H1 (cell line): ENCODE measurements around the gene ALOX5AP. TPM values are rescaled to one million over a fixed set of nuclear protein-coding genes. Genes with fewer than 3 reads are reported as not detected.

Experiments used
- CTCF ChIA-PET: fragments of 300-600 bp; sonication (Branson Sonifier 250); formaldehyde crosslinking; loops from one replicate; lab custom pipeline; 2021; ENCODE audit not compliant: partially characterized antibody; lab: Charles Lee
- POLR2A ChIA-PET: fragments of 300-600 bp; sonication (Branson Sonifier 250); formaldehyde crosslinking; loops from one replicate; lab custom pipeline; 2021; ENCODE audit warnings: inconsistent platforms; ENCODE audit not compliant: partially characterized antibody; lab: Charles Lee
- DNase-seq, 2 experiments: peaks; one replicate each; pipeline versions ENCODE4 v3.0.0 to v3.0.0-alpha.2; 2010 to 2022; ENCODE audit warnings: low spot score in 2 of 2, low read depth in 1 of 2, mixed read lengths in 1 of 2
- FAIRE-seq: peaks from 2 replicates; lab custom pipeline; 2011; peaks lifted over from hg19 to GRCh38; lab: Jason Lieb, UNC
- H2AFZ ChIP-seq: 2 replicates; pipeline ENCODE4 v1.8.1; 2012; ENCODE audit warnings: low read length, inconsistent platforms
- H2AK5ac ChIP-seq: 2 replicates; pipeline ENCODE4 v1.6.1; 2013; ENCODE audit warnings: low read depth, low read length
- H2BK120ac ChIP-seq: replicated peaks from 2 replicates; pipeline ENCODE3; 2013; ENCODE audit warnings: low read depth, low read length, inconsistent platforms
- H2BK12ac ChIP-seq: 2 replicates; pipeline ENCODE4 v1.6.1; 2013; ENCODE audit warnings: low read depth, low read length
- H2BK15ac ChIP-seq: 2 replicates; pipeline ENCODE4 v1.6.1; 2013; ENCODE audit warnings: low read length
- H2BK20ac ChIP-seq: 2 replicates; pipeline ENCODE4 v1.6.1; 2013; ENCODE audit warnings: low read length
- H2BK5ac ChIP-seq: 2 replicates; pipeline ENCODE4 v1.6.1; 2013; ENCODE audit warnings: low read depth, low read length
- H3K14ac ChIP-seq: 2 replicates; pipeline ENCODE4 v1.6.1; 2013; ENCODE audit warnings: inconsistent platforms; ENCODE audit not compliant: insufficient read length
- H3K18ac ChIP-seq: 2 replicates; pipeline ENCODE4 v1.6.1; 2013; ENCODE audit warnings: low read length; ENCODE audit errors: extremely low read depth
- H3K23ac ChIP-seq: 2 replicates; pipeline ENCODE4 v1.6.1; 2013; ENCODE audit warnings: inconsistent platforms; ENCODE audit not compliant: insufficient read length
- H3K23me2 ChIP-seq: 2 replicates; pipeline ENCODE4 v1.6.1; 2013; ENCODE audit warnings: low read depth, low read length
- H3K27ac ChIP-seq: 2 replicates; pipeline ENCODE4 v1.6.1; 2011; ENCODE audit warnings: low read depth, low read length, inconsistent platforms
- H3K27me3 ChIP-seq, 4 experiments: replicated peaks in 1 of 4; 1 replicate in 1 of 4; 2 replicates in 3 of 4; pipeline versions ENCODE4 v1.6.1 to v1.8.1; 2011 to 2013; ENCODE audit warnings: low read length in 3 of 4, mild to moderate bottlenecking in 3 of 4, inconsistent platforms in 2 of 4, mixed read lengths in 2 of 4, moderate library complexity in 1 of 4; ENCODE audit not compliant: control insufficient read depth in 3 of 4, insufficient read depth in 3 of 4; ENCODE audit errors: extremely low read depth in 1 of 4
- H3K36me3 ChIP-seq, 4 experiments: 2 replicates each; pipeline versions ENCODE4 v1.6.1 to v1.8.1; 2011 to 2013; ENCODE audit warnings: mild to moderate bottlenecking in 4 of 4, low read length in 3 of 4, moderate library complexity in 2 of 4, control low read depth in 1 of 4, inconsistent platforms in 1 of 4; ENCODE audit not compliant: insufficient read depth in 4 of 4, control insufficient read depth in 2 of 4
- H3K4ac ChIP-seq: replicated peaks from 2 replicates; pipeline ENCODE3; 2013; ENCODE audit warnings: low read length, low read depth, mixed read lengths, inconsistent platforms; ENCODE audit not compliant: insufficient read length
- H3K4me1 ChIP-seq, 4 experiments: replicated peaks in 1 of 4; 1 replicate in 1 of 4; 2 replicates in 3 of 4; pipeline versions ENCODE4 v1.6.1 to v1.8.1; 2011 to 2013; ENCODE audit warnings: low read length in 3 of 4, inconsistent platforms in 2 of 4, mixed read lengths in 1 of 4; ENCODE audit not compliant: insufficient read depth in 4 of 4, control insufficient read depth in 3 of 4
- H3K4me2 ChIP-seq, 2 experiments: 2 replicates each; pipeline versions ENCODE4 v1.6.1 to v1.8.1; 2011 to 2013; ENCODE audit warnings: low read depth in 2 of 2, low read length in 2 of 2, control low read depth in 1 of 2, inconsistent platforms in 1 of 2, mild to moderate bottlenecking in 1 of 2; ENCODE audit not compliant: insufficient read depth in 1 of 2
- H3K4me3 ChIP-seq, 4 experiments: fragments of 200-600, 300-600 bp in 1 of 4; sonication (generic), shearing (Covaris generic), sonication (Bioruptor Twin) in 1 of 4; 2 replicates each; pipeline versions ENCODE4 v1.5.1 to v1.8.1; 2011 to 2016; ENCODE audit warnings: low read length in 4 of 4, low read depth in 3 of 4, control low read depth in 2 of 4, inconsistent platforms in 2 of 4, mild to moderate bottlenecking in 2 of 4, mixed read lengths in 1 of 4, moderate library complexity in 1 of 4; ENCODE audit not compliant: insufficient read depth in 2 of 4; ENCODE audit errors: extremely low read depth in 1 of 4
- H3K56ac ChIP-seq: replicated peaks from 2 replicates; pipeline ENCODE3; 2013; ENCODE audit warnings: low read depth, mild to moderate bottlenecking, mixed read lengths, low read length, inconsistent platforms; ENCODE audit not compliant: insufficient read length
- H3K79me1 ChIP-seq: 2 replicates; pipeline ENCODE4 v1.6.1; 2013; ENCODE audit warnings: low read depth, low read length, control low read depth
- H3K79me2 ChIP-seq, 2 experiments: 2 replicates each; pipeline versions ENCODE4 v1.6.1 to v1.8.1; 2012 to 2013; ENCODE audit warnings: low read length in 2 of 2, mild to moderate bottlenecking in 2 of 2, inconsistent platforms in 1 of 2; ENCODE audit not compliant: insufficient read depth in 2 of 2, control insufficient read depth in 1 of 2
- H3K9ac ChIP-seq, 4 experiments: replicated peaks in 1 of 4; 1 replicate in 1 of 4; 2 replicates in 3 of 4; pipeline versions ENCODE4 v1.6.1 to v1.8.1; 2011 to 2013; ENCODE audit warnings: low read depth in 3 of 4, low read length in 3 of 4, control low read depth in 2 of 4, mild to moderate bottlenecking in 2 of 4, moderate library complexity in 2 of 4, inconsistent platforms in 1 of 4; ENCODE audit errors: extremely low read depth in 1 of 4
- H3K9me3 ChIP-seq, 2 experiments: 2 replicates each; pipeline versions ENCODE4 v1.6.1 to v1.8.1; 2012 to 2013; ENCODE audit warnings: mild to moderate bottlenecking in 2 of 2, moderate library complexity in 2 of 2, control low read depth in 1 of 2, inconsistent platforms in 1 of 2, low read depth in 1 of 2, low read length in 1 of 2, mixed read lengths in 1 of 2; ENCODE audit not compliant: insufficient read depth in 2 of 2
- H4K20me1 ChIP-seq, 2 experiments: replicated peaks in 1 of 2; 2 replicates each; pipeline versions ENCODE3 to v1.8.1; 2011 to 2013; ENCODE audit warnings: inconsistent platforms in 2 of 2, low read length in 2 of 2, mild to moderate bottlenecking in 1 of 2; ENCODE audit not compliant: insufficient read depth in 2 of 2, control insufficient read depth in 1 of 2
- H4K5ac ChIP-seq: 2 replicates; pipeline ENCODE4 v1.6.1; 2013; ENCODE audit warnings: low read length, low read depth, mixed read lengths, inconsistent platforms; ENCODE audit not compliant: insufficient read length
- H4K8ac ChIP-seq: 2 replicates; pipeline ENCODE4 v1.8.0; 2013; ENCODE audit warnings: mild to moderate bottlenecking, moderate library complexity, low read length, inconsistent platforms; ENCODE audit not compliant: insufficient read depth; ENCODE audit errors: extremely low read depth
- H4K91ac ChIP-seq: replicated peaks from 2 replicates; pipeline ENCODE3; 2013; ENCODE audit warnings: low read length, mixed read lengths, inconsistent platforms; ENCODE audit not compliant: insufficient read length
- EZH2 ChIP-seq: fragments of 200-600 bp; sonication (generic); IDR thresholded peaks from 2 replicates; pipeline ENCODE4 v1.7.1; 2012; ENCODE audit warnings: low read depth, mild to moderate bottlenecking, moderate library complexity, low read length, inconsistent platforms; ENCODE audit not compliant: severe bottlenecking
- FOSL1 ChIP-seq: IDR thresholded peaks from 2 replicates; pipeline ENCODE4 v1.6.1; 2011; ENCODE audit warnings: mild to moderate bottlenecking, low read depth, low read length, moderate library complexity; ENCODE audit not compliant: insufficient read depth
- GTF2F1 ChIP-seq: IDR thresholded peaks from 2 replicates; pipeline ENCODE4 v1.6.1; 2012; ENCODE audit warnings: low read depth, low read length, improper control_type of control experiment, borderline replicate concordance
- JUN ChIP-seq: IDR thresholded peaks from 2 replicates; pipeline ENCODE4 v1.6.1; 2011; ENCODE audit warnings: low read depth, mild to moderate bottlenecking, improper control_type of control experiment, low read length
- JUND ChIP-seq: IDR thresholded peaks from 2 replicates; pipeline ENCODE4 v1.6.1; 2011; ENCODE audit warnings: mild to moderate bottlenecking, improper control_type of control experiment, low read length
- MAFK ChIP-seq: IDR thresholded peaks from 2 replicates; pipeline ENCODE4 v1.6.1; 2012; ENCODE audit warnings: low read depth, mild to moderate bottlenecking, improper control_type of control experiment, low read length
- NANOG ChIP-seq: IDR thresholded peaks from 2 replicates; pipeline ENCODE4 v1.6.1; 2011; ENCODE audit warnings: low read length, low read depth, mild to moderate bottlenecking, inconsistent platforms; ENCODE audit not compliant: insufficient read depth, poor library complexity, severe bottlenecking
- SP2 ChIP-seq: IDR thresholded peaks from 2 replicates; pipeline ENCODE4 v1.6.1; 2012; ENCODE audit warnings: mild to moderate bottlenecking, low read length, inconsistent platforms
- SUZ12 ChIP-seq: fragments of 200-600 bp; sonication (generic); IDR thresholded peaks from 2 replicates; pipeline ENCODE4 v1.6.1; 2012; ENCODE audit warnings: mild to moderate bottlenecking, inconsistent platforms, low read length, moderate library complexity, mixed read lengths
- TAF7 ChIP-seq: optimal IDR thresholded peaks from 2 replicates; pipeline ENCODE3; 2011; ENCODE audit warnings: low read depth, mild to moderate bottlenecking, inconsistent platforms, low read length, moderate library complexity, borderline replicate concordance
- TCF12 ChIP-seq: IDR thresholded peaks from 2 replicates; pipeline ENCODE4 v1.6.1; 2011; ENCODE audit warnings: low read depth, mild to moderate bottlenecking, low read length
- YY1 ChIP-seq: IDR thresholded peaks from 2 replicates; pipeline ENCODE4 v1.6.1; 2011; ENCODE audit warnings: low read depth, mild to moderate bottlenecking, low read length
- WGBS, 2 experiments: shearing (Covaris generic) in 1 of 2; methylation state at CpG; one replicate each; pipeline versions ENCODE4 v1.1.6 to v1.1.7; 2013 to 2015; ENCODE audit warnings: low lambda C conversion rate in 2 of 2, mixed read lengths in 2 of 2, inconsistent platforms in 1 of 2, low coverage in 1 of 2, missing lambda C conversion rate in 1 of 2; ENCODE audit not compliant: insufficient replicate concordance in 2 of 2, insufficient coverage in 1 of 2, insufficient read length in 1 of 2; ENCODE audit errors: extremely low coverage in 1 of 2, missing lambda C conversion rate in 1 of 2; 5-methylcytosine and 5-hydroxymethylcytosine counted together
- polyA plus RNA-seq, 7 experiments: library from polyadenylated mRNA; depleted of rRNA in 3 of 7; stranded (reverse) in 5 of 7; unstranded in 2 of 7; fragments of >200 nt in 5 of 7; fragments of 200-250 nt in 2 of 7; gene quantifications; 1 replicate in 5 of 7; 2 replicates in 1 of 7; 4 replicates in 1 of 7; pipeline versions ENCODE4 v1.2.1 to v1.2.3, GENCODE V29; 2011 to 2013; ENCODE audit warnings: missing spikeins in 2 of 7, mixed read lengths in 2 of 7
- total RNA-seq: library from RNA; stranded (reverse); fragmentation: NEBNext Ultra II Directional; extraction: Animal tissue kit (Norgen Biotek cat#: 25700); gene quantifications from 2 replicates; pipeline ENCODE4 v1.2.1, GENCODE V29; 2021

Gene ALOX5AP
- total and polyA plus RNA-seq, 2 of the 8 experiments (the other 6 are each of a cell fraction or from before 2014, with no cell fraction given) = not detected

DNA sequence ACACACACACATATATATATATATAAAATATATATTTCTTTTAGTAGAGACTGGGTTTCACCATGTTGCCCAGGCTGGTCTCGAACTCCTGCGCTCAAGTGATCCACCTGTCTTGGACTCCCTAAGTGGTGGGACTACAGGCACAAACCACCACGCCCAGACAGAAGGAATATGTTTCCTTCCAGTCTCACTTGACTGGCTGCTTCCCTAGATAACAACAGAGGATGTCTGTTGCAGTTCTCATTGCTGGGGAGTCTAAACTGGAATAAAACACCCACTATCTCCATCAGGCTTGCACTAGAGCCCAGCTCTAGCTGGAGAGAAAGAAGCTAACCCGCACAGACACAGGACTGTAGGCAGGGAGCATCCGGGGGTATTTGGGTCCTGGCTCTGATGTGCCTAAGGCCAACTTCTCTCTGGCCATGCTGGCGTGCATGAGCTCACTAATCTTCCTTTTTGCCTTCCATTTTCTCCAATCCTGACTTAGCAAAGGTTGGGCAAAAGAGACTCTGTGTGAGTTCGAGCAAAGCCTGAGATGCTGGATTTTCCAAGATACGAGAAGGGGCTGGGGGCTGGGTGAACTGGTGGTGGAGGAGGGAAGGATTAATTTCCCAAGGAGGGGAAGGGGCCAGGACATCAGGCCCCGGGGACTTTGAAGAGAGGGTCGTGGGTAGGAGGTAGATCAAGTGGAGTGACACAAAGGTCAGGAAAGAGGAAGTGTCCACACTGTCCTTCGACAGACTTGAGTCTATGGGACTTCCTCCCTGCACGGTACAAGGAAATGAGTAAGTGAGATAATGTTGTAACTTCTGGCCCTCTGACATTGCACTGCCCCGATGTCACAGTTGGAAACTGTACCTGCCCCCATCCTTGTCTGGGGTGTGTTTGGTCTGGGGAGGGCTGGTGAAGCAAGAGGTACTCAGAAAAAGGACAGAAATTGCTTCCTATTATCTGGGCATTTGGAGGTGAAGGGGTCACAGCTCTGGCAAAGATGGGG, 22.5 kb upstream of the ALOX5AP start:
- no peak overlapping the region for H3K18ac ChIP-seq
- H2BK5ac ChIP-seq = no peak overlapping the region
- H2BK12ac ChIP-seq = no peak overlapping the region
- H3K27ac ChIP-seq = no peak overlapping the region
- FAIRE-seq (no peak), DNase-seq (no peak)
- H3K23me2 ChIP-seq = no peaks in the 10 kb centered on the region
- no peak overlapping the region for H2BK15ac ChIP-seq
- CTCF ChIA-PET = interaction anchor here (0.9 kb wide), 1 partner anchor 110 kb away, joined by 3 read pairs; no protein-coding TSS in a partner anchor
- H4K5ac ChIP-seq = no peak overlapping the region
- no peaks in the 10 kb centered on the region for H3K9me3 ChIP-seq
- H2AK5ac ChIP-seq = no peak overlapping the region
- H3K23ac ChIP-seq = no peak overlapping the region
- no peaks in the 10 kb centered on the region for H4K20me1 ChIP-seq
- no peak overlapping the region for H4K91ac ChIP-seq
- H3K4me2 ChIP-seq = no peak overlapping the region
- POLR2A ChIA-PET = no interaction called here
- no peak overlapping the region for H3K9ac ChIP-seq
- no peaks in the 10 kb centered on the region for H3K79me2 ChIP-seq
- H3K4me1 ChIP-seq = no peaks in the 10 kb centered on the region
- no peak overlapping the region for H3K14ac ChIP-seq
- H4K8ac ChIP-seq = no peak overlapping the region
- H2BK120ac ChIP-seq = no peak overlapping the region
- no peak overlapping the region for H3K4ac ChIP-seq
- H3K36me3 ChIP-seq = no peaks in the 10 kb centered on the region
- no peaks in the 10 kb centered on the region for H3K79me1 ChIP-seq
- H2AFZ ChIP-seq = no peak overlapping the region
- H2BK20ac ChIP-seq = no peak overlapping the region
- H3K56ac ChIP-seq = no peak overlapping the region
- 84% methylated on average over 13 of the region's 13 CpGs; no CpG with 5 or more reads in 1 of the 2 experiments for WGBS, 2 experiments
- no peak overlapping the region for H3K4me3 ChIP-seq
- no peaks in the 10 kb centered on the region for H3K27me3 ChIP-seq
- no peak for TF ChIP-seq SP2
- TF ChIP-seq FOSL1 = no peak
- TF ChIP-seq EZH2 = no peak
- TF ChIP-seq MAFK = no peak
- TF ChIP-seq TAF7 = no peak
- no peak for TF ChIP-seq YY1
- no peak for TF ChIP-seq NANOG
- TF ChIP-seq GTF2F1 = no peak
- no peak for TF ChIP-seq JUN
- TF ChIP-seq TCF12 = no peak
- no peak for TF ChIP-seq SUZ12
- TF ChIP-seq JUND = no peak
